Measurements from ENCODE around the gene ZNF792. TPM values are rescaled to one million over a fixed set of nuclear protein-coding genes. Genes with fewer than 3 reads are reported as not detected.

The ZNF792 gene
- total RNA-seq, 3 donors from 2014 or later, result 6.4 to 11.6 (median 11.1) TPM

DNA sequence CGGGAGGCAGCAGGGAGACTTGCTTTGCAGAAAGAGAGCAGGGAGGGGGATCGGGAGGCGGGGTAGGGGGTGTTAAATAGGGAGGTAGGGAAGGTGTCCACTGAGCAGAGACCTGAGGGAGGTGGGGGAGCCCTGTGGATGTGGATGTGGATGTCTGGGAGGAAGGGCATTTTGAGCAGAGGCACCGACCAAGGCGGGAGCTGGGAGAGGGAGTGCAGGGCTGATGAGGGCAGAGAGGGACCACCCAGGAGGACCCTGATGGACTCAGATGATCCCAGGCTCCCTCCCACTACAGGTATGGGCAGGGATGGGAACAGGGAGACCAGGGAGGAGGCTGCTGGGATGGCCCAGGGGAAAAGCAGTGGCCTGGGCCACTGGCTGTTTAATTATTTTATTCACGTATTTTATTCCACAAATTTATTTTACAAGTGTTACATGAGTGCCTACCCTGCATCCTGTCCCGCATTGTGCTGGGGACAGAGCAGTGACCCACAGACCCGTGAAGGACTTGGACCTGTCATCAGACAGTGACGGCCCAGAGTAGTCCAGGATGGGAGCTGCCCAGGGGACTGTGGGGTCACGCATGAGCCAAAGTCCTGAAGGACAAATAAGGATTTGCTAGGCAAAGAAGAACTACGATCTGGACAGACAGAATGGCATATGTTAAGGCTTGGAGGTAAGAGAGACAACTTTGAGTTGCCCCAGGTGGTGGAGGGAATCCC lies 41.4 kb upstream of the ZNF792 start:
- H3K4me3 ChIP-seq, result no peak overlapping the region
- peaks cover 0 to 6% of the 10 kb centered on the region in 2 donors for H3K4me1 ChIP-seq

GRCh38 chr19:35004517-35005255 lies 40.7 kb upstream of the ZNF792 start:
- no peaks in the 10 kb centered on the region for H3K9me3 ChIP-seq
- TF ChIP-seq POLR2A (IDR thresholded peaks at IDR 0.05) (no peak), POLR2AphosphoS5 (IDR thresholded peaks at IDR 0.05) (no peak)
- TF ChIP-seq, protein P1, sequence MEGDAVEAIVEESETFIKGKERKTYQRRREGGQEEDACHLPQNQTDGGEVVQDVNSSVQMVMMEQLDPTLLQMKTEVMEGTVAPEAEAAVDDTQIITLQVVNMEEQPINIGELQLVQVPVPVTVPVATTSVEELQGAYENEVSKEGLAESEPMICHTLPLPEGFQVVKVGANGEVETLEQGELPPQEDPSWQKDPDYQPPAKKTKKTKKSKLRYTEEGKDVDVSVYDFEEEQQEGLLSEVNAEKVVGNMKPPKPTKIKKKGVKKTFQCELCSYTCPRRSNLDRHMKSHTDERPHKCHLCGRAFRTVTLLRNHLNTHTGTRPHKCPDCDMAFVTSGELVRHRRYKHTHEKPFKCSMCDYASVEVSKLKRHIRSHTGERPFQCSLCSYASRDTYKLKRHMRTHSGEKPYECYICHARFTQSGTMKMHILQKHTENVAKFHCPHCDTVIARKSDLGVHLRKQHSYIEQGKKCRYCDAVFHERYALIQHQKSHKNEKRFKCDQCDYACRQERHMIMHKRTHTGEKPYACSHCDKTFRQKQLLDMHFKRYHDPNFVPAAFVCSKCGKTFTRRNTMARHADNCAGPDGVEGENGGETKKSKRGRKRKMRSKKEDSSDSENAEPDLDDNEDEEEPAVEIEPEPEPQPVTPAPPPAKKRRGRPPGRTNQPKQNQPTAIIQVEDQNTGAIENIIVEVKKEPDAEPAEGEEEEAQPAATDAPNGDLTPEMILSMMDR (IDR thresholded peaks at IDR 0.05), result no peak
- no peak overlapping the region for H3K4me3 ChIP-seq
- H3K4me1 ChIP-seq, result peaks cover 0 to 6% of the 10 kb centered on the region in 2 donors
- H3K36me3 ChIP-seq, result no peaks in the 10 kb centered on the region
- DNase-seq (ENCODE audit: low spot score in 2 of 2), result no peak
- peak overlapping the region in 1 of 2 donors; percentile 35 for H3K27ac ChIP-seq
- H3K27me3 ChIP-seq, result no peaks in the 10 kb centered on the region
- intact Hi-C loops (cut with DNase I; ENCODE audit: low total_unique reads), result no loop called here

More for the DNA sequence above, 41.4 kb upstream of the ZNF792 start:
- TF ChIP-seq, protein P1 (IDR thresholded peaks at IDR 0.05), result no peak
- TF ChIP-seq POLR2A (IDR thresholded peaks at IDR 0.05) (no peak), POLR2AphosphoS5 (IDR thresholded peaks at IDR 0.05) (no peak)
- Histone ChIP-seq H3K36me3 (no peaks in the 10 kb centered on the region), H3K27ac (peak overlapping the region in 1 of 2 donors; percentile 35), H3K9me3 (no peaks in the 10 kb centered on the region), H3K27me3 (no peaks in the 10 kb centered on the region)
- DNase-seq (ENCODE audit: low spot score in 2 of 2), result no peak
- intact Hi-C loops (cut with DNase I; ENCODE audit: low total_unique reads), result no loop called here

- Histone ChIP-seq H3K9me3 (no peaks in the 10 kb centered on the region), H3K4me3 (peak overlapping the region in 1 of 3 donors; percentile 95), H3K36me3 (no peaks in the 10 kb centered on the region), H3K27ac (peak overlapping the region; percentile 3 to 99), H3K27me3 (no peaks in the 10 kb centered on the region), H3K4me1 (peaks cover 0 to 6% of the 10 kb centered on the region in 2 donors)
- DNase-seq (ENCODE audit: low spot score in 2 of 2), result no peak
- TF ChIP-seq POLR2A (IDR thresholded peaks at IDR 0.05) (no peak), POLR2AphosphoS5 (IDR thresholded peaks at IDR 0.05) (no peak)
- TF ChIP-seq, protein P1 (IDR thresholded peaks at IDR 0.05), result no peak
- intact Hi-C loops (cut with DNase I; ENCODE audit: low total_unique reads), result no loop called here
Measured at GRCh38 chr19:35002037-35002535, 38.1 kb upstream of the ZNF792 start.

GRCh38 chr19:35000647-35001501 lies 36.8 kb upstream of the ZNF792 start:
- Histone ChIP-seq H3K27me3 (no peaks in the 10 kb centered on the region), H3K4me3 (peak overlapping the region; percentile 76 to 95 (median 87)), H3K9me3 (no peaks in the 10 kb centered on the region), H3K4me1 (peaks cover 0 to 6% of the 10 kb centered on the region in 2 donors), H3K36me3 (no peaks in the 10 kb centered on the region), H3K27ac (peak overlapping the region; percentile 99)
- no peak for DNase-seq (ENCODE audit: low spot score in 2 of 2)
- TF ChIP-seq, protein P1 (IDR thresholded peaks at IDR 0.05), result no peak
- TF ChIP-seq POLR2A (IDR thresholded peaks at IDR 0.05) (no peak), POLR2AphosphoS5 (IDR thresholded peaks at IDR 0.05) (no peak)
- intact Hi-C loops (cut with DNase I; ENCODE audit: low total_unique reads), result no loop called here
